Keratinocyte (primary cell): ENCODE measurements around the gene SYNDIG1. TPM values are rescaled to one million over a fixed set of nuclear protein-coding genes. Genes with fewer than 3 reads are reported as not detected.

ENCODE experiments used
- DNase-seq: peaks from one replicate; pipeline ENCODE4 v3.0.0-alpha.2; 2011; ENCODE audit warnings: low read depth, missing footprints, low spot score
- FAIRE-seq: peaks from 2 replicates; lab custom pipeline; 2011; peaks lifted over from hg19 to GRCh38; lab: Jason Lieb, UNC
- H2AFZ ChIP-seq: 2 replicates; pipeline ENCODE4 v1.6.0; 2012; ENCODE audit warnings: low read length, control low read depth, inconsistent platforms; ENCODE audit not compliant: control insufficient read depth
- H3K27ac ChIP-seq: 2 replicates; pipeline ENCODE4 v1.5.1; 2011; ENCODE audit warnings: low read length; ENCODE audit not compliant: control insufficient read depth, insufficient read depth
- H3K27me3 ChIP-seq: 3 replicates; pipeline ENCODE4 v1.6.0; 2011; ENCODE audit warnings: low read length; ENCODE audit not compliant: control insufficient read depth, insufficient read depth; ENCODE audit errors: extremely low read depth
- H3K36me3 ChIP-seq, 2 experiments: 2 replicates in 1 of 2; 3 replicates in 1 of 2; pipeline ENCODE4 v1.5.1; 2011; ENCODE audit warnings: low read length in 2 of 2, mild to moderate bottlenecking in 1 of 2; ENCODE audit not compliant: control insufficient read depth in 2 of 2, insufficient read depth in 2 of 2; ENCODE audit errors: extremely low read depth in 1 of 2
- H3K4me1 ChIP-seq: 3 replicates; pipeline ENCODE4 v1.5.1; 2011; ENCODE audit warnings: low read length; ENCODE audit not compliant: control insufficient read depth, insufficient read depth; ENCODE audit errors: extremely low read depth
- H3K4me2 ChIP-seq: 3 replicates; pipeline ENCODE4 v1.6.0; 2011; ENCODE audit warnings: low read depth, low read length; ENCODE audit not compliant: control insufficient read depth, insufficient read depth; ENCODE audit errors: extremely low read depth
- H3K4me3 ChIP-seq, 3 experiments: fragments of 200-600 bp in 1 of 3; sonication (generic) in 1 of 3; 2 replicates in 2 of 3; 3 replicates in 1 of 3; pipeline ENCODE4 v1.5.1; 2011 to 2016; ENCODE audit warnings: low read length in 3 of 3, mild to moderate bottlenecking in 3 of 3, control low read depth in 2 of 3, inconsistent platforms in 1 of 3, low read depth in 1 of 3, mixed read lengths in 1 of 3, mixed run types in 1 of 3, moderate library complexity in 1 of 3; ENCODE audit not compliant: control insufficient read depth in 2 of 3, insufficient read depth in 2 of 3; ENCODE audit errors: extremely low read depth in 1 of 3
- H3K79me2 ChIP-seq: 2 replicates; pipeline ENCODE4 v1.6.0; 2012; ENCODE audit warnings: low read length; ENCODE audit not compliant: control insufficient read depth, insufficient read depth
- H3K9ac ChIP-seq: 3 replicates; pipeline ENCODE4 v1.6.0; 2011; ENCODE audit warnings: low read length; ENCODE audit not compliant: control insufficient read depth, insufficient read depth; ENCODE audit errors: extremely low read depth
- H3K9me1 ChIP-seq: 3 replicates; pipeline ENCODE4 v1.6.0; 2011; ENCODE audit warnings: low read length; ENCODE audit not compliant: control insufficient read depth, insufficient read depth; ENCODE audit errors: extremely low read depth
- H3K9me3 ChIP-seq: 2 replicates; pipeline ENCODE4 v1.5.1; 2012; ENCODE audit warnings: low read depth, low read length; ENCODE audit not compliant: control insufficient read depth
- H4K20me1 ChIP-seq: 3 replicates; pipeline ENCODE4 v1.6.0; 2011; ENCODE audit warnings: low read length; ENCODE audit not compliant: control insufficient read depth, insufficient read depth; ENCODE audit errors: extremely low read depth
- CTCF ChIP-seq, 3 experiments: IDR thresholded peaks in 1 of 3; conservative IDR thresholded peaks in 1 of 3; optimal IDR thresholded peaks in 1 of 3; 2 replicates in 2 of 3; 3 replicates in 1 of 3; pipeline versions ENCODE3 to v1.5.1; 2011; ENCODE audit warnings: low read length in 3 of 3, mild to moderate bottlenecking in 3 of 3, moderate library complexity in 2 of 3, control low read depth in 1 of 3, inconsistent platforms in 1 of 3; ENCODE audit not compliant: insufficient read depth in 2 of 3; ENCODE audit errors: extremely low read depth in 1 of 3
- EZH2 ChIP-seq: IDR thresholded peaks from one replicate; pipeline ENCODE4 v1.6.1; 2012; ENCODE audit warnings: inconsistent platforms, mild to moderate bottlenecking, low read length, moderate library complexity
- dilution Hi-C: fragments of 300-500 bp; cut with MboI; formaldehyde crosslinking; loops from one replicate; pipeline ENCODE4 v1.7.0; 2020; ENCODE audit warnings: low sequenced_read_pairs; ENCODE audit not compliant: extremely low pct_ligation_motif_present
- polyA plus RNA-seq, 5 experiments: library from polyadenylated mRNA; depleted of rRNA in 3 of 5; stranded (reverse) in 3 of 5; stranded (forward) in 1 of 5; unstranded in 1 of 5; fragments of >200 nt; gene quantifications; 1 replicate in 1 of 5; 2 replicates in 3 of 5; 3 replicates in 1 of 5; pipeline versions ENCODE4 v1.2.1 to v1.2.3, GENCODE V29; 2011 to 2012; ENCODE audit warnings: missing spikeins in 2 of 5, low read depth in 1 of 5, low replicate concordance in 1 of 5

SYNDIG1 gene
- polyA plus RNA-seq, 1 donor (not counting 4 experiments of a cell fraction or from before 2014, with no cell fraction given): 0.38 TPM

- no peak overlapping the region for H3K4me2 ChIP-seq
- H3K4me3 ChIP-seq: no peak overlapping the region
- dilution Hi-C loops: no loop called here
- H3K79me2 ChIP-seq: no peaks in the 10 kb centered on the region
- no peaks in the 10 kb centered on the region for H3K4me1 ChIP-seq
- H4K20me1 ChIP-seq: no peaks in the 10 kb centered on the region
- H3K9me1 ChIP-seq: no peaks in the 10 kb centered on the region
- no peak overlapping the region for H2AFZ ChIP-seq
- H3K36me3 ChIP-seq: no peaks in the 10 kb centered on the region
- H3K9me3 ChIP-seq: peaks cover 3% of the 10 kb centered on the region
- no peak for FAIRE-seq
- H3K9ac ChIP-seq: no peak overlapping the region
- no peak for TF ChIP-seq CTCF (optimal IDR thresholded peaks at IDR 0.05 in 1 of 3, IDR thresholded peaks at IDR 0.05 in 1 of 3, conservative IDR thresholded peaks at IDR 0.05 in 1 of 3; ENCODE audit: extremely low read depth in 1 of 3, insufficient read depth in 2 of 3, low read length in 3 of 3)
- TF ChIP-seq EZH2: no peak
- no peak overlapping the region for H3K27ac ChIP-seq
- no peak for DNase-seq
- H3K27me3 ChIP-seq: no peaks in the 10 kb centered on the region
Observed at GRCh38 chr20:24487240-24487639, 17.8 kb downstream of the SYNDIG1 start.

DNA sequence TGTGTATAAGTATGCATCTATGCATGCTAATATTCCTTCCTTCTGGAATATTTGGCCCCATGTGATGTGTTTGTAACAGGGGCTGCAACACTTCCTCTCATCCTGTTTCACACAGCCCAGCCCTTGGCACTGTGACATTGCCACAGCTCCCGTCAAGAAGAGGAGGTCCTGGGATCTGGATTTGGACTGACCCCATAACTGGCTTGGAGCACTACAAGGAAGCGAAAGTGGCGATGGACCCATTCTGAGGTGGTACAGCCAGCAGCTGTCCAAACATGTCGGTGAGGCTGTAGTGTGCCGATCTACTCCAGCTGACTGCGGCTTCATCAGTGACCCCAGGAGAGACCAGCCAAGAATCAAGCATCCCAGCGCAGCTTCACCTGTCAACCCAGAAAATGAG lies 18.2 kb downstream of the SYNDIG1 start:
- H3K9me1 ChIP-seq: no peaks in the 10 kb centered on the region
- H3K4me2 ChIP-seq: no peak overlapping the region
- H3K9ac ChIP-seq: no peak overlapping the region
- no peak overlapping the region for H3K27ac ChIP-seq
- no peaks in the 10 kb centered on the region for H3K36me3 ChIP-seq
- H3K79me2 ChIP-seq: no peaks in the 10 kb centered on the region
- TF ChIP-seq EZH2: no peak
- no peak for TF ChIP-seq CTCF (optimal IDR thresholded peaks at IDR 0.05 in 1 of 3, IDR thresholded peaks at IDR 0.05 in 1 of 3, conservative IDR thresholded peaks at IDR 0.05 in 1 of 3; ENCODE audit: extremely low read depth in 1 of 3, insufficient read depth in 2 of 3, low read length in 3 of 3)
- peaks cover 3% of the 10 kb centered on the region for H3K9me3 ChIP-seq
- H4K20me1 ChIP-seq: no peaks in the 10 kb centered on the region
- dilution Hi-C loops: no loop called here
- no peaks in the 10 kb centered on the region for H3K4me1 ChIP-seq
- no peak overlapping the region for H3K4me3 ChIP-seq
- FAIRE-seq (no peak), DNase-seq (no peak)
- no peaks in the 10 kb centered on the region for H3K27me3 ChIP-seq
- H2AFZ ChIP-seq: no peak overlapping the region
